ENCODE results near the gene INCA1.

INCA1 gene

DNA sequence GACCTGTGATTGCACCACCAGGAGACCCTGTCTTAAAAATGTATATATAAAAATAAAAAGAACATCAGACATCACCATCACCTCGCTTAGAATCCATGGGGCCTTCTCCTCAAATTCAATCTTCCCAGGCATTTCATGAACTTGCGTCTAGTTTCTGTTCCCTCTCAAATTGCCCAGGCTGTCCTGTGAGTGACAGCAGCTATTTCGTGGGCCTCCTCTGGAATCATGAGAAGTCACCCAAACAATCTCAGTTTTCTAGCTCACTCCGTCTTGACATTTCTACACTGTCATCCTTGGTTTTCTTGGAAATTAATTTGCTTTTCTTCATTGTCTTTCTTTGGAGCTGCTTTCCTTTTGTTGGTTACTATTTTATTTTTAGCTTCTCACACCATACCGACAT, 30.6 kb upstream of the INCA1 start:
- POLR2A ChIA-PET, result interaction anchor here (0.6 kb wide), 1 partner anchor 115 kb away, joined by 5 read pairs; no protein-coding TSS in a partner anchor
- H3K27me3 ChIP-seq (replicated peaks in 2 of 5; ENCODE audit: control insufficient read depth in 4 of 5, insufficient read depth in 5 of 5, low read length in 4 of 5), result peaks cover 0 to 38% (median 8%) of the 10 kb centered on the region in 5 experiments
- 94% methylated on average over 3 of the region's 5 CpGs for WGBS (ENCODE audit: insufficient coverage)

DNA sequence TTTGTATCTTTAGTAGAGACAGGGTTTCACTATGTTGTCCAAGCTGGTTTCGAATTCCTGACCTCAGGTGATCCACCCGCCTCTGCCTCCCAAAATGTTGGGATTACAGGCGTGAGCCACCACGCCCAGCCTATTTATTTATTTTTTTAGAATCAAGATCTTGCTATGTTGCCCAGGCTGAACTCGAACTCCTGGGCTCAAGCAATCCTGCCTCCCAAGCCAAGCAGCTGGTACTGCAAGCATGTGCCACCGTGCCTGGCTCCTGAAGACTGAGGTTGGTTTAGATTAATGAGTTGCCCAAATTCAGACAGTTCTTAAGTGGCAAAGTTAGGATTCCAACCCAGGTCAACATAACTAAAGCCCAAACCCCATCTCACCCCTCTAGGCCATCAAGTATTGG, 30.0 kb upstream of the INCA1 start:
- CTCF ChIA-PET, result interaction anchor here (1.2 to 2.2 kb wide), 3 partner anchors 10 to 57 kb away, joined by 4 to 7 read pairs (median 4); no protein-coding TSS in a partner anchor
- POLR2A ChIA-PET, result no interaction called here
- Histone ChIP-seq H3K9me3 (ENCODE audit: control extremely low read depth in 1 of 5, control insufficient read depth in 4 of 5, insufficient read depth in 2 of 5, low read depth in 1 of 5, low read length in 4 of 5) (no peaks in the 10 kb centered on the region), H3K36me3 (ENCODE audit: control insufficient read depth in 4 of 4, insufficient read depth in 4 of 4, low read length in 3 of 4) (no peaks in the 10 kb centered on the region), H3K4me1 (ENCODE audit: control extremely low read depth in 1 of 4, control insufficient read depth in 4 of 4, insufficient read depth in 4 of 4, low read length in 3 of 4) (peaks cover 0 to 10% (median 6%) of the 10 kb centered on the region in 4 experiments), H3K27ac (ENCODE audit: insufficient read depth in 1 of 2, low read depth in 1 of 2, low read length in 2 of 2, poor library complexity in 1 of 2, severe bottlenecking in 2 of 2) (no peak overlapping the region), H3K27me3 (replicated peaks in 2 of 5; ENCODE audit: control insufficient read depth in 4 of 5, insufficient read depth in 5 of 5, low read length in 4 of 5) (peaks cover 0 to 43% (median 8%) of the 10 kb centered on the region in 5 experiments), H3K4me3 (ENCODE audit: control insufficient read depth in 1 of 7, extremely low read depth in 1 of 7, insufficient read depth in 4 of 7, low read depth in 2 of 7, low read length in 6 of 7) (no peak overlapping the region)
- WGBS (ENCODE audit: insufficient coverage), result 100% methylated on average over 4 of the region's 6 CpGs
- DNase-seq, result no peak

More for the DNA sequence above, 30.6 kb upstream of the INCA1 start:
- H3K9me3 ChIP-seq (ENCODE audit: control extremely low read depth in 1 of 5, control insufficient read depth in 4 of 5, insufficient read depth in 2 of 5, low read depth in 1 of 5, low read length in 4 of 5), result no peaks in the 10 kb centered on the region
- H3K4me1 ChIP-seq (ENCODE audit: control extremely low read depth in 1 of 4, control insufficient read depth in 4 of 4, insufficient read depth in 4 of 4, low read length in 3 of 4), result peaks cover 0 to 10% (median 6%) of the 10 kb centered on the region in 4 experiments
- H3K27ac ChIP-seq (ENCODE audit: insufficient read depth in 1 of 2, low read depth in 1 of 2, low read length in 2 of 2, poor library complexity in 1 of 2, severe bottlenecking in 2 of 2), result no peak overlapping the region
- no peak overlapping the region for H3K4me3 ChIP-seq (ENCODE audit: control insufficient read depth in 1 of 7, extremely low read depth in 1 of 7, insufficient read depth in 4 of 7, low read depth in 2 of 7, low read length in 6 of 7)
- H3K36me3 ChIP-seq (ENCODE audit: control insufficient read depth in 4 of 4, insufficient read depth in 4 of 4, low read length in 3 of 4), result no peaks in the 10 kb centered on the region
- no peak for DNase-seq
- CTCF ChIA-PET, result interaction anchor here (1.2 to 2.2 kb wide), 4 partner anchors 8 to 57 kb away, joined by 4 to 7 read pairs (median 6); no protein-coding TSS in a partner anchor

DNA sequence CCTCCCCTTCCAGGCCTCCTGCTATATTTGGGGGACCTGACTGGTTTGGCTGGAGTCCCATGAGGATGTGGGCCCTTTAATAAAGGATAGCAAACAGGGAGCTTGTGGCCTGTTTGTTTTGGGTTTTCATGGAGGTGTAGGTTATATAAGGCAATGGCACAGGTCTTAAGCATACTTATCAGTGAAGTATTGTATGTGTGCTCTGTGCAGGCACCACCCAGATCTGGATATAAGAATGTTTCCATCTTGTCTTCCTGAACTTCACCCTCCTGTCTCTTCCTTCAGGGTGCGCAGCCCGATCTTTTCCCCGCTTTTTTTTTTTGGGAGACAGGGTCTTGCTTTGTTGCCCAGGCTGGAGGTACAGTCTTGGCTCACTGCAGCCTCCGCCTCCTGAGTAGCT, 27.3 kb upstream of the INCA1 start:
- ChIA-PET POLR2A (no interaction called here), CTCF (interaction anchor here (0.8 kb wide), 1 partner anchor 27 kb away, joined by 3 read pairs; no protein-coding TSS in a partner anchor)
- WGBS (ENCODE audit: insufficient coverage), result 98% methylated on average over 4 of the region's 4 CpGs
- H3K36me3 ChIP-seq (ENCODE audit: control insufficient read depth in 4 of 4, insufficient read depth in 4 of 4, low read length in 3 of 4), result no peaks in the 10 kb centered on the region
- no peak for DNase-seq
- no peak overlapping the region for H3K4me3 ChIP-seq (ENCODE audit: control insufficient read depth in 1 of 7, extremely low read depth in 1 of 7, insufficient read depth in 4 of 7, low read depth in 2 of 7, low read length in 6 of 7)
- peaks cover 0 to 3% (median 0%) of the 10 kb centered on the region in 4 experiments for H3K4me1 ChIP-seq (ENCODE audit: control extremely low read depth in 1 of 4, control insufficient read depth in 4 of 4, insufficient read depth in 4 of 4, low read length in 3 of 4)
- H3K9me3 ChIP-seq (ENCODE audit: control extremely low read depth in 1 of 5, control insufficient read depth in 4 of 5, insufficient read depth in 2 of 5, low read depth in 1 of 5, low read length in 4 of 5), result no peaks in the 10 kb centered on the region
- peaks cover 0 to 56% (median 6%) of the 10 kb centered on the region in 5 experiments for H3K27me3 ChIP-seq (replicated peaks in 2 of 5; ENCODE audit: control insufficient read depth in 4 of 5, insufficient read depth in 5 of 5, low read length in 4 of 5)
- no peak overlapping the region for H3K27ac ChIP-seq (ENCODE audit: insufficient read depth in 1 of 2, low read depth in 1 of 2, low read length in 2 of 2, poor library complexity in 1 of 2, severe bottlenecking in 2 of 2)

DNA sequence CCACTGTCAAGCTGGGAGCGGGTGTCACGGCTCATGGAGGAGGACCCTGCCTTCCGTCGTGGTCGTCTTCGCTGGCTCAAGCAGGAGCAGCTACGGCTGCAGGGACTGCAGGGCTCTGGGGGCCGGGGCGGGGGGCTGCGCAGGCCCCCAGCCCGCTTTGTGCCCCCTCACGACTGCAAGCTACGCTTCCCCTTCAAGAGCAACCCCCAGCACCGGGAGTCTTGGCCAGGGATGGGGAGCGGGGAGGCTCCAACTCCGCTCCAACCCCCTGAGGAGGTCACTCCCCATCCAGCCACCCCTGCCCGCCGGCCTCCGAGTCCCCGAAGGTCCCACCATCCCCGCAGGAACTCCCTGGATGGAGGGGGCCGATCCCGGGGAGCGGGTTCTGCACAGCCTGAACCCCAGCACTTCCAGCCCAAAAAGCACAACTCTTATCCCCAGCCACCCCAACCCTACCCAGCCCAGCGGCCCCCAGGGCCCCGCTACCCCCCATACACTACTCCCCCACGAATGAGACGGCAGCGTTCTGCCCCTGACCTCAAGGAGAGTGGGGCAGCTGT, 26.3 kb upstream of the INCA1 start:
- Histone ChIP-seq H3K4me3 (ENCODE audit: control insufficient read depth in 1 of 7, extremely low read depth in 1 of 7, insufficient read depth in 4 of 7, low read depth in 2 of 7, low read length in 6 of 7) (no peak overlapping the region), H3K9me3 (ENCODE audit: control extremely low read depth in 1 of 5, control insufficient read depth in 4 of 5, insufficient read depth in 2 of 5, low read depth in 1 of 5, low read length in 4 of 5) (no peaks in the 10 kb centered on the region), H3K36me3 (ENCODE audit: control insufficient read depth in 4 of 4, insufficient read depth in 4 of 4, low read length in 3 of 4) (no peaks in the 10 kb centered on the region), H3K27me3 (replicated peaks in 2 of 5; ENCODE audit: control insufficient read depth in 4 of 5, insufficient read depth in 5 of 5, low read length in 4 of 5) (peaks cover 0 to 59% (median 2%) of the 10 kb centered on the region in 5 experiments), H3K4me1 (ENCODE audit: control extremely low read depth in 1 of 4, control insufficient read depth in 4 of 4, insufficient read depth in 4 of 4, low read length in 3 of 4) (peaks cover 0 to 3% (median 0%) of the 10 kb centered on the region in 4 experiments), H3K27ac (ENCODE audit: insufficient read depth in 1 of 2, low read depth in 1 of 2, low read length in 2 of 2, poor library complexity in 1 of 2, severe bottlenecking in 2 of 2) (no peak overlapping the region)
- CTCF ChIA-PET, result no interaction called here
- DNase-seq, result no peak
- POLR2A ChIA-PET, result no interaction called here
- WGBS (ENCODE audit: insufficient coverage), result 97% methylated on average over 16 of the region's 29 CpGs

DNA sequence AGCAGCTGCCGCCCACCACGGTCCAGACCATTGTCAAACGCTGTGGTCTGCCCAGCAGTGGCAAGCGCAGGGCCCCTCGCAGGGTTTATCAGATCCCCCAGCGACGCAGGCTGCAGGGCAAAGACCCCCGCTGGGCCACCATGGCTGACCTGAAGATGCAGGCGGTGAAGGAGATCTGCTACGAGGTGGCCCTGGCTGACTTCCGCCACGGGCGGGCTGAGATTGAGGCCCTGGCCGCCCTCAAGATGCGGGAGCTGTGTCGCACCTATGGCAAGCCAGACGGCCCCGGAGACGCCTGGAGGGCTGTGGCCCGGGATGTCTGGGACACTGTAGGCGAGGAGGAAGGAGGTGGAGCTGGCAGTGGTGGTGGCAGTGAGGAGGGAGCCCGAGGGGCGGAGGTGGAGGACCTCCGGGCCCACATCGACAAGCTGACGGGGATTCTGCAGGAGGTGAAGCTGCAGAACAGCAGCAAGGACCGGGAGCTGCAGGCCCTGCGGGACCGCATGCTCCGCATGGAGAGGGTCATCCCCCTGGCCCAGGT, 24.9 kb upstream of the INCA1 start:
- DNase-seq, result no peak
- H3K36me3 ChIP-seq (ENCODE audit: control insufficient read depth in 4 of 4, insufficient read depth in 4 of 4, low read length in 3 of 4), result no peaks in the 10 kb centered on the region
- no peak overlapping the region for H3K4me3 ChIP-seq (ENCODE audit: control insufficient read depth in 1 of 7, extremely low read depth in 1 of 7, insufficient read depth in 4 of 7, low read depth in 2 of 7, low read length in 6 of 7)
- ChIA-PET POLR2A (interaction anchor here (0.6 kb wide), 1 partner anchor 35 kb away, joined by 3 read pairs; no protein-coding TSS in a partner anchor), CTCF (interaction anchor here (1.3 to 2.2 kb wide), 3 partner anchors 13 to 114 kb away, joined by 3 to 6 read pairs (median 5); partner anchors contain the start of gene SLC52A1)
- H3K4me1 ChIP-seq (ENCODE audit: control extremely low read depth in 1 of 4, control insufficient read depth in 4 of 4, insufficient read depth in 4 of 4, low read length in 3 of 4), result peaks cover 0 to 7% (median 0%) of the 10 kb centered on the region in 4 experiments
- WGBS (ENCODE audit: insufficient coverage), result 98% methylated on average over 26 of the region's 30 CpGs
- no peak overlapping the region for H3K27ac ChIP-seq (ENCODE audit: insufficient read depth in 1 of 2, low read depth in 1 of 2, low read length in 2 of 2, poor library complexity in 1 of 2, severe bottlenecking in 2 of 2)
- peaks cover 0 to 65% (median 7%) of the 10 kb centered on the region in 5 experiments for H3K27me3 ChIP-seq (replicated peaks in 2 of 5; ENCODE audit: control insufficient read depth in 4 of 5, insufficient read depth in 5 of 5, low read length in 4 of 5)
- no peaks in the 10 kb centered on the region for H3K9me3 ChIP-seq (ENCODE audit: control extremely low read depth in 1 of 5, control insufficient read depth in 4 of 5, insufficient read depth in 2 of 5, low read depth in 1 of 5, low read length in 4 of 5)

DNA sequence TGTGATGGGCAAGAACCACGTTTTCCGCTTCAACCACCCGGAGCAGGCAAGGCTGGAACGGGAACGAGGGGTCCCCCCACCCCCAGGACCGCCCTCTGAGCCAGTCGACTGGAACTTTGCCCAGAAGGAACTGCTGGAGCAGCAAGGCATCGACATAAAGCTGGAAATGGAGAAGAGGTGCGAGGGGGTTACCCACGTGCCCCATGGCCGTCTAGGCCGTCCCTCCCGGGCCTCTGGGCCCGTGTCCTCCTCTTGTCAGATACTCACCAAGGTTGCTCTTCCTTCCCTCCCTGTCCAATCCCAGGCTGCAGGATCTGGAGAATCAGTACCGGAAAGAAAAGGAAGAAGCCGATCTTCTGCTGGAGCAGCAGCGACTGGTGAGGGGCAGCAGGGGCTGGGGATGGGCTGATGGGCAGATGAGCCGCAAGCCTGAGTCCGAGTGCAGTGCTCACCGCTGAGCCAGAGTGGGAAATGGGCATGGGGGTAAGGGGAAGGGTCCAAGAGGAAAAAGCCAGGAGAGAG, 23.2 kb upstream of the INCA1 start:
- DNase-seq, result no peak
- ChIA-PET POLR2A (interaction anchor here (1.2 kb wide), 1 partner anchor 25 kb away, joined by 6 read pairs; no protein-coding TSS in a partner anchor), CTCF (interaction anchor here (1.2 to 2.3 kb wide), 5 partner anchors 8 to 101 kb away, joined by 3 to 13 read pairs (median 6); partner anchors contain the start of gene CAMTA2)
- Histone ChIP-seq H3K27ac (ENCODE audit: insufficient read depth in 1 of 2, low read depth in 1 of 2, low read length in 2 of 2, poor library complexity in 1 of 2, severe bottlenecking in 2 of 2) (no peak overlapping the region), H3K4me3 (ENCODE audit: control insufficient read depth in 1 of 7, extremely low read depth in 1 of 7, insufficient read depth in 4 of 7, low read depth in 2 of 7, low read length in 6 of 7) (no peak overlapping the region), H3K27me3 (replicated peaks in 2 of 5; ENCODE audit: control insufficient read depth in 4 of 5, insufficient read depth in 5 of 5, low read length in 4 of 5) (peaks cover 0 to 57% (median 5%) of the 10 kb centered on the region in 5 experiments), H3K36me3 (ENCODE audit: control insufficient read depth in 4 of 4, insufficient read depth in 4 of 4, low read length in 3 of 4) (no peaks in the 10 kb centered on the region), H3K4me1 (ENCODE audit: control extremely low read depth in 1 of 4, control insufficient read depth in 4 of 4, insufficient read depth in 4 of 4, low read length in 3 of 4) (peaks cover 0 to 16% (median 1%) of the 10 kb centered on the region in 4 experiments), H3K9me3 (ENCODE audit: control extremely low read depth in 1 of 5, control insufficient read depth in 4 of 5, insufficient read depth in 2 of 5, low read depth in 1 of 5, low read length in 4 of 5) (no peaks in the 10 kb centered on the region)
- 96% methylated on average over 14 of the region's 20 CpGs for WGBS (ENCODE audit: insufficient coverage)

Data from common myeloid progenitor, CD34-positive (primary cell).